Gastroesophageal sphincter (tissue), 4 donors: ENCODE measurements around the gene PDE4B. TPM values are rescaled to one million over a fixed set of nuclear protein-coding genes. Genes with fewer than 3 reads are reported as not detected.

Experiments used
- ATAC-seq: fragments of 150-250 bp; one replicate; pipeline ENCODE4 v1.9.1; 2016; ENCODE audit warnings: mild to moderate bottlenecking, moderate library complexity
- H3K27ac ChIP-seq, 4 donors: fragments of 200-600 bp; sonication (generic) in 3 of 4; 1 replicate in 3 of 4; 2 replicates in 1 of 4; pipeline ENCODE4 v1.5.1; 2016 to 2019
- H3K27me3 ChIP-seq: fragments of 200-600 bp; sonication (generic); one replicate; pipeline ENCODE4 v1.5.1; 2019
- H3K36me3 ChIP-seq, 2 donors: fragments of 200-600 bp; sonication (generic); one replicate each; pipeline ENCODE4 v1.5.1; 2019; ENCODE audit warnings: control low read depth in 1 of 2
- H3K4me1 ChIP-seq, 3 donors: fragments of 200-600 bp; sonication (generic); 1 replicate in 2 of 3; 2 replicates in 1 of 3; pipeline ENCODE4 v1.5.1; 2016 to 2019; ENCODE audit warnings: control low read depth in 2 of 3
- H3K4me3 ChIP-seq, 2 donors: fragments of 200-600 bp; sonication (generic); one replicate each; pipeline ENCODE4 v1.5.1; 2019; ENCODE audit warnings: mild to moderate bottlenecking in 1 of 2, moderate library complexity in 1 of 2
- H3K9me3 ChIP-seq, 3 donors: fragments of 200-600 bp; sonication (generic); one replicate each; pipeline ENCODE4 v1.5.1; 2017 to 2019; ENCODE audit warnings: control low read depth in 2 of 3
- EP300 ChIP-seq: sonication (generic); formaldehyde crosslinking; IDR thresholded peaks from one replicate; pipeline ENCODE4 v1.6.1; 2017; ENCODE audit warnings: antibody characterized with exemption, mild to moderate bottlenecking
- POLR2A ChIP-seq, 2 donors: fragments of 450-650 bp; IDR thresholded peaks; one replicate each; pipeline ENCODE4 v1.6.1; 2017; ENCODE audit warnings: antibody characterized with exemption in 2 of 2, mild to moderate bottlenecking in 2 of 2, moderate library complexity in 1 of 2
- POLR2AphosphoS5 ChIP-seq: sonication (generic); formaldehyde crosslinking; IDR thresholded peaks from one replicate; pipeline ENCODE4 v1.6.1; 2017; ENCODE audit warnings: antibody characterized with exemption
- WGBS, 2 donors: methylation state at CpG; one replicate each; pipeline ENCODE4 v1.1.5; 2018; ENCODE audit warnings: low coverage in 1 of 2; 5-methylcytosine and 5-hydroxymethylcytosine counted together
- total RNA-seq, 4 donors: library from RNA; depleted of rRNA; stranded (reverse); fragments of >200 nt; gene quantifications; one replicate each; pipeline ENCODE4 v1.1.0, GENCODE V29; 2016
- TF ChIP-seq, protein P1 (sequence below), 4 experiments: fragments of 200-600 bp in 2 of 4; fragments of 450-650 bp in 2 of 4; sonication (generic) in 1 of 4; IDR thresholded peaks; one replicate each; pipeline ENCODE4 v1.5.1; 2017 to 2019; ENCODE audit warnings: antibody characterized with exemption in 4 of 4, mild to moderate bottlenecking in 2 of 4, moderate library complexity in 2 of 4

PDE4B gene
- total RNA-seq, 4 donors from 2014 or later, result 5.9 to 16.2 (median 8.8) TPM

DNA sequence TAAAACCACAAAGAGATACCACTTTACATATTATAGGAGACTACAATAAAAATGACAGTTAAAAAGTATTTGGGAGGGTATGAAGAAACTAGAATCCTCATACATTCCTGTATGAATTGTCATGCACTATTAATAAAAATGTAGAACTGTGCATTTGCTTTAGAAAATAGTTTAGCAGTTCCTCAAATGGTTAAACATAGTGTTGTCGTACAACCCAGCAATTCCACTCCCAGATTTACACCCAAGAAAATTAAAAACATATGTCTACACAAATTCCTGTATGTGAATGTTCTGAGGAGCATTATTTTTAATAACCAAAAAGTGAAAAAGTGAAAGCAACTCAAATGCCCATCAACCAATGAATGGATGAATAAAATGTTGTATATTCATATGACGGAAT lies 23.1 kb upstream of the PDE4B start:
- H3K4me3 ChIP-seq, result no peak overlapping the region
- ATAC-seq, result no peak
- no peak overlapping the region for H3K27ac ChIP-seq
- TF ChIP-seq EP300 (no peak), POLR2AphosphoS5 (no peak), POLR2A (IDR thresholded peaks at IDR 0.05) (no peak)
- TF ChIP-seq, protein P1, sequence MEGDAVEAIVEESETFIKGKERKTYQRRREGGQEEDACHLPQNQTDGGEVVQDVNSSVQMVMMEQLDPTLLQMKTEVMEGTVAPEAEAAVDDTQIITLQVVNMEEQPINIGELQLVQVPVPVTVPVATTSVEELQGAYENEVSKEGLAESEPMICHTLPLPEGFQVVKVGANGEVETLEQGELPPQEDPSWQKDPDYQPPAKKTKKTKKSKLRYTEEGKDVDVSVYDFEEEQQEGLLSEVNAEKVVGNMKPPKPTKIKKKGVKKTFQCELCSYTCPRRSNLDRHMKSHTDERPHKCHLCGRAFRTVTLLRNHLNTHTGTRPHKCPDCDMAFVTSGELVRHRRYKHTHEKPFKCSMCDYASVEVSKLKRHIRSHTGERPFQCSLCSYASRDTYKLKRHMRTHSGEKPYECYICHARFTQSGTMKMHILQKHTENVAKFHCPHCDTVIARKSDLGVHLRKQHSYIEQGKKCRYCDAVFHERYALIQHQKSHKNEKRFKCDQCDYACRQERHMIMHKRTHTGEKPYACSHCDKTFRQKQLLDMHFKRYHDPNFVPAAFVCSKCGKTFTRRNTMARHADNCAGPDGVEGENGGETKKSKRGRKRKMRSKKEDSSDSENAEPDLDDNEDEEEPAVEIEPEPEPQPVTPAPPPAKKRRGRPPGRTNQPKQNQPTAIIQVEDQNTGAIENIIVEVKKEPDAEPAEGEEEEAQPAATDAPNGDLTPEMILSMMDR (IDR thresholded peaks at IDR 0.05), result no peak
- no peaks in the 10 kb centered on the region for H3K36me3 ChIP-seq
- 54 to 70% methylated on average over 2 of the region's 2 CpGs for WGBS, 2 donors
- no peaks in the 10 kb centered on the region for H3K27me3 ChIP-seq
- H3K4me1 ChIP-seq, result no peaks in the 10 kb centered on the region
- no peaks in the 10 kb centered on the region for H3K9me3 ChIP-seq

DNA sequence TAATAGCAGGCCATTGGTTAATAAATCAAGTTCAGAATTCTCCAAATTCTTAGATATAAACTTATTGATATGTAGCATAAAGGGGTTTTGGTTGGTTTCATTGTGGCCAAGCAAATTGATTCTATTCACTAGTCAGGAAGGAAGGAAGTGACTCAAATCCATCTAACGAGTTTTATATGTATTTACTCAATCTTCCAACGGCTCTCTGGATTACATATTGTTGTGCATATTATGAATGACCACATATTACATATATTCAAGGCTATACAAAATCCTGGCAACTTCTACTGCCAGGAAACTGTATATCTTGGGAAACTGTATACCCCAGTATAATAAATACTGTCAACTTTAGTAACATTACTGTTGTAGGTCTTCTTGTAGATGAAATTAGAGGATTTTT lies 20.1 kb upstream of the PDE4B start:
- no peaks in the 10 kb centered on the region for H3K36me3 ChIP-seq
- TF ChIP-seq, protein P1 (IDR thresholded peaks at IDR 0.05), result no peak
- TF ChIP-seq POLR2A (IDR thresholded peaks at IDR 0.05) (no peak), POLR2AphosphoS5 (no peak), EP300 (no peak)
- 42 to 63% methylated on average over 2 of the region's 2 CpGs for WGBS, 2 donors
- H3K9me3 ChIP-seq, result no peaks in the 10 kb centered on the region
- no peaks in the 10 kb centered on the region for H3K27me3 ChIP-seq
- H3K4me3 ChIP-seq, result no peak overlapping the region
- no peak for ATAC-seq
- no peaks in the 10 kb centered on the region for H3K4me1 ChIP-seq
- H3K27ac ChIP-seq, result no peak overlapping the region

DNA sequence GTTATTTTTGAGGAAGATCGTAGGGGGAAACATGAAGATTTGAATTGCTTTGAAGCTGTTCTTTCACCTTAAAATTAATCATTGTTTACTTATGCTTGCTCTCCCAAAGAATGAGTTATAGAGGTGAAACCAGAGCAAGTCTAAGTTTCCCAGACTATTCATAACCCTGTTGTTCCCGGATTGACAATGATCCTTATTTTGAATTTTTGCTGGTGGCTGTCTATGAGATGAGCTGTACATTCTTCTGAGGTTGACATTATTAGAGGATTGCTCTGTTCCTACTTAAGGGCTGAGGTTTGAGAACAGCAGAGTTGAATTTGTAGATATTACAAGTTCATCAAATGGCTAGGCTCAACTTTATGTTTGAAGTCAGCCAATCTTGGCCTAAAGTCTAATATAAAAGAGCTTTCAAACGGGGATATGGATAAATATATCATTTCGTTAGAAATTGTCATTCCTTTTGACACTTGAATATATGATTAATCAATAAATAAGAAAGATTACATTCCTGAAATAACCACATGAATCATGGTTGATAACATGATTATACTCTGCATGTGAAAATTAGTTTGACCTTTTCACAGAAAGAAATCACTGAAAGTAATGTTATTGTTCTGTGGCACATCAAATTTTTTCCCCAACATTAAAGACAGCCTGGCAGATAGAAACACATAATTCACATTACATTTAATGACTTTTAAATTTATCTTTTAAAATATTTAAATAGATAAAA lies 19.1 kb upstream of the PDE4B start:
- ATAC-seq, result no peak
- Histone ChIP-seq H3K27me3 (no peaks in the 10 kb centered on the region), H3K9me3 (no peaks in the 10 kb centered on the region), H3K36me3 (no peaks in the 10 kb centered on the region), H3K4me1 (no peaks in the 10 kb centered on the region), H3K27ac (no peak overlapping the region), H3K4me3 (no peak overlapping the region)
- WGBS, 2 donors, result 24 to 70% methylated on average over 2 to 4 of the region's 4 CpGs
- TF ChIP-seq POLR2AphosphoS5, result no peak
- TF ChIP-seq, protein P1 (IDR thresholded peaks at IDR 0.05), result no peak
- no peak for TF ChIP-seq POLR2A (IDR thresholded peaks at IDR 0.05)
- TF ChIP-seq EP300, result no peak

DNA sequence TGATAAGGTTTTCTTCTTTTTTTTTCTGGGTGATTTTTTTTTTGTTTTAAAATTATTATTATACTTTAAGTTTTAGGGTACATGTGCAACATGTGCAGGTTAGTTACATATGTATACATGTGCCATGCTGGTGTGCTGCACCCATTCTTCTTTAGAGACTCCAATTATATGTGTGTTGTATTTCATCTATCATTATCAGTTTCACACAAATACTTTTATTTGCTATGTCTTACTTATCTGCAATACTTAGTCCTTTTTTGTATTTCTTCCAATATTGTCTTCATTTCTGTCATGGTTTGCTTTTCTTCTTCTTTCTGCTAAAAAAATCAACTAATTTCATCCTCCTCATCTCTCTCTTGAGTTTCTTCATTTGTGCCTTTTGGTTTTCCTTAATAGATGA lies 3.9 kb upstream of the PDE4B start:
- Histone ChIP-seq H3K4me1 (peaks cover 0 to 11% (median 0%) of the 10 kb centered on the region in 3 donors), H3K27ac (no peak overlapping the region), H3K4me3 (no peak overlapping the region), H3K27me3 (peaks cover 29% of the 10 kb centered on the region), H3K9me3 (peaks cover 0 to 6% (median 0%) of the 10 kb centered on the region in 3 donors), H3K36me3 (no peaks in the 10 kb centered on the region)
- ATAC-seq, result no peak
- TF ChIP-seq POLR2A (IDR thresholded peaks at IDR 0.05) (no peak), EP300 (no peak), POLR2AphosphoS5 (no peak)
- TF ChIP-seq, protein P1 (IDR thresholded peaks at IDR 0.05), result no peak

DNA sequence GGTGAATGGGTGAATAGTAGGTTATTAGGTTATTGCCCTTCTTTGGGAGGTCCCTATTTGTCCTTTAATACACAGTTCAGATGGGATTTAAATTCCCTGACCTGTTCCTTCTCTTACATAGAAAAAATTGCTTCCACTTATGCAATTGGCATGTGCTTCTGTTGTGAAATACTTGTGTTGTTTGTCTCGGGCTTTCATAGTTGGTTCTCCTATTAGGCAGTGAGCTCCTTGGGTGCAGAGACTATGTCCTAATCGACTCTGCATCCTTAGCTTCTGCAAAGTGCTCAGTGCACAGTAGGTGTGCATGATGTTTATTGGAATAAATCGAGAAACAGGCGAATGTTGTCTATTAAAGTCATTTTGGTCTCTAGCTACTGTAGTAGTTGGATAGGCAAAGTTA lies 1.3 kb upstream of the PDE4B start:
- peak; percentile 36 for ATAC-seq

More for the DNA sequence above, 1.3 kb upstream of the PDE4B start:
- Histone ChIP-seq H3K27me3 (peaks cover 39% of the 10 kb centered on the region), H3K9me3 (peaks cover 0 to 6% (median 0%) of the 10 kb centered on the region in 3 donors), H3K36me3 (no peaks in the 10 kb centered on the region), H3K4me1 (peaks cover 0 to 11% (median 0%) of the 10 kb centered on the region in 3 donors), H3K27ac (no peak overlapping the region), H3K4me3 (no peak overlapping the region)
- TF ChIP-seq, protein P1 (IDR thresholded peaks at IDR 0.05), result no peak
- TF ChIP-seq POLR2AphosphoS5 (no peak), POLR2A (IDR thresholded peaks at IDR 0.05) (no peak), EP300 (no peak)
- 52% methylated on average over 4 of the region's 4 CpGs for WGBS, 2 donors
